HL-60 (cell line): Measurements from ENCODE around the gene ARHGEF7.
A peak's percentile ranks its signal among the peaks of the same experiment; 100 is the strongest.

Source experiments
- GABPA ChIP-seq: IDR thresholded peaks from 2 replicates; pipeline ENCODE4 v1.6.1; 2012; ENCODE audit warnings: low read depth
- POLR2AphosphoS5 ChIP-seq: IDR thresholded peaks from 2 replicates; pipeline ENCODE4 v1.6.1; 2012; ENCODE audit warnings: low read depth
- SPI1 ChIP-seq: IDR thresholded peaks from 2 replicates; pipeline ENCODE4 v1.6.1; 2012; ENCODE audit warnings: low read depth, mild to moderate bottlenecking, borderline replicate concordance
- TF ChIP-seq, protein P1 (sequence below): IDR thresholded peaks from one replicate; pipeline ENCODE4 v1.5.1; 2011; ENCODE audit warnings: low read length, control low read depth, inconsistent platforms; ENCODE audit not compliant: insufficient read depth
- TF ChIP-seq, protein P2 (sequence below): IDR thresholded peaks from 2 replicates; pipeline ENCODE4 v1.6.1; 2012; ENCODE audit warnings: low read depth; ENCODE audit not compliant: insufficient replicate concordance

DNA sequence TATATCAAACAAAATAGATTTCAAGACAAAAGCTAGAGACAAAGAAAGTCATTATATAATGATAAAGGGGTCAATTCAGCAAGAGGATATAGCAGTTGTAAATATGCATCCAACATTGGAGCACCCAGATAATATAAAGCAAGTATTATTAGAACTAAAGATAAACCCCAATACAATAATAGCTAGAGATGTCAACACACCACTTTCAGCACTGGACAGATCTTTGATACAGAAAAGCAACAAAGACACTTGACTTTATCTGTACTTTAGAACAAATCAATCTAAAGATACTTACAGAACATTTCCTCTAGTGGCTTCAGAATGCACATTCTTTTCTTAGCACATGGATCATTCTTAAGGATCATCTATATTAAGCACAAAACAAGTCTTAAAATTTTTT, 146.2 kb downstream of the ARHGEF7 start:
- TF ChIP-seq, protein P1, sequence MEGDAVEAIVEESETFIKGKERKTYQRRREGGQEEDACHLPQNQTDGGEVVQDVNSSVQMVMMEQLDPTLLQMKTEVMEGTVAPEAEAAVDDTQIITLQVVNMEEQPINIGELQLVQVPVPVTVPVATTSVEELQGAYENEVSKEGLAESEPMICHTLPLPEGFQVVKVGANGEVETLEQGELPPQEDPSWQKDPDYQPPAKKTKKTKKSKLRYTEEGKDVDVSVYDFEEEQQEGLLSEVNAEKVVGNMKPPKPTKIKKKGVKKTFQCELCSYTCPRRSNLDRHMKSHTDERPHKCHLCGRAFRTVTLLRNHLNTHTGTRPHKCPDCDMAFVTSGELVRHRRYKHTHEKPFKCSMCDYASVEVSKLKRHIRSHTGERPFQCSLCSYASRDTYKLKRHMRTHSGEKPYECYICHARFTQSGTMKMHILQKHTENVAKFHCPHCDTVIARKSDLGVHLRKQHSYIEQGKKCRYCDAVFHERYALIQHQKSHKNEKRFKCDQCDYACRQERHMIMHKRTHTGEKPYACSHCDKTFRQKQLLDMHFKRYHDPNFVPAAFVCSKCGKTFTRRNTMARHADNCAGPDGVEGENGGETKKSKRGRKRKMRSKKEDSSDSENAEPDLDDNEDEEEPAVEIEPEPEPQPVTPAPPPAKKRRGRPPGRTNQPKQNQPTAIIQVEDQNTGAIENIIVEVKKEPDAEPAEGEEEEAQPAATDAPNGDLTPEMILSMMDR, result no peak
- TF ChIP-seq GABPA (no peak), POLR2AphosphoS5 (no peak), SPI1 (no peak)
- TF ChIP-seq, protein P2, sequence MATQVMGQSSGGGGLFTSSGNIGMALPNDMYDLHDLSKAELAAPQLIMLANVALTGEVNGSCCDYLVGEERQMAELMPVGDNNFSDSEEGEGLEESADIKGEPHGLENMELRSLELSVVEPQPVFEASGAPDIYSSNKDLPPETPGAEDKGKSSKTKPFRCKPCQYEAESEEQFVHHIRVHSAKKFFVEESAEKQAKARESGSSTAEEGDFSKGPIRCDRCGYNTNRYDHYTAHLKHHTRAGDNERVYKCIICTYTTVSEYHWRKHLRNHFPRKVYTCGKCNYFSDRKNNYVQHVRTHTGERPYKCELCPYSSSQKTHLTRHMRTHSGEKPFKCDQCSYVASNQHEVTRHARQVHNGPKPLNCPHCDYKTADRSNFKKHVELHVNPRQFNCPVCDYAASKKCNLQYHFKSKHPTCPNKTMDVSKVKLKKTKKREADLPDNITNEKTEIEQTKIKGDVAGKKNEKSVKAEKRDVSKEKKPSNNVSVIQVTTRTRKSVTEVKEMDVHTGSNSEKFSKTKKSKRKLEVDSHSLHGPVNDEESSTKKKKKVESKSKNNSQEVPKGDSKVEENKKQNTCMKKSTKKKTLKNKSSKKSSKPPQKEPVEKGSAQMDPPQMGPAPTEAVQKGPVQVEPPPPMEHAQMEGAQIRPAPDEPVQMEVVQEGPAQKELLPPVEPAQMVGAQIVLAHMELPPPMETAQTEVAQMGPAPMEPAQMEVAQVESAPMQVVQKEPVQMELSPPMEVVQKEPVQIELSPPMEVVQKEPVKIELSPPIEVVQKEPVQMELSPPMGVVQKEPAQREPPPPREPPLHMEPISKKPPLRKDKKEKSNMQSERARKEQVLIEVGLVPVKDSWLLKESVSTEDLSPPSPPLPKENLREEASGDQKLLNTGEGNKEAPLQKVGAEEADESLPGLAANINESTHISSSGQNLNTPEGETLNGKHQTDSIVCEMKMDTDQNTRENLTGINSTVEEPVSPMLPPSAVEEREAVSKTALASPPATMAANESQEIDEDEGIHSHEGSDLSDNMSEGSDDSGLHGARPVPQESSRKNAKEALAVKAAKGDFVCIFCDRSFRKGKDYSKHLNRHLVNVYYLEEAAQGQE, result peak; percentile 86
